H1 (cell line): ENCODE results near the gene TBK1. TPM values are rescaled to one million over a fixed set of nuclear protein-coding genes. Genes with fewer than 3 reads are reported as not detected.

Experiments
- CTCF ChIA-PET: fragments of 300-600 bp; sonication (Branson Sonifier 250); formaldehyde crosslinking; loops from one replicate; lab custom pipeline; 2021; ENCODE audit not compliant: partially characterized antibody; lab: Charles Lee
- POLR2A ChIA-PET: fragments of 300-600 bp; sonication (Branson Sonifier 250); formaldehyde crosslinking; loops from one replicate; lab custom pipeline; 2021; ENCODE audit warnings: inconsistent platforms; ENCODE audit not compliant: partially characterized antibody; lab: Charles Lee
- DNase-seq, 2 experiments: peaks; one replicate each; pipeline versions ENCODE4 v3.0.0 to v3.0.0-alpha.2; 2010 to 2022; ENCODE audit warnings: low spot score in 2 of 2, low read depth in 1 of 2, mixed read lengths in 1 of 2
- FAIRE-seq: peaks from 2 replicates; lab custom pipeline; 2011; peaks lifted over from hg19 to GRCh38; lab: Jason Lieb, UNC
- H2AFZ ChIP-seq: 2 replicates; pipeline ENCODE4 v1.8.1; 2012; ENCODE audit warnings: low read length, inconsistent platforms
- H2AK5ac ChIP-seq: 2 replicates; pipeline ENCODE4 v1.6.1; 2013; ENCODE audit warnings: low read depth, low read length
- H2BK120ac ChIP-seq: replicated peaks from 2 replicates; pipeline ENCODE3; 2013; ENCODE audit warnings: low read depth, low read length, inconsistent platforms
- H2BK12ac ChIP-seq: 2 replicates; pipeline ENCODE4 v1.6.1; 2013; ENCODE audit warnings: low read depth, low read length
- H2BK15ac ChIP-seq: 2 replicates; pipeline ENCODE4 v1.6.1; 2013; ENCODE audit warnings: low read length
- H2BK20ac ChIP-seq: 2 replicates; pipeline ENCODE4 v1.6.1; 2013; ENCODE audit warnings: low read length
- H2BK5ac ChIP-seq: 2 replicates; pipeline ENCODE4 v1.6.1; 2013; ENCODE audit warnings: low read depth, low read length
- H3K14ac ChIP-seq: 2 replicates; pipeline ENCODE4 v1.6.1; 2013; ENCODE audit warnings: inconsistent platforms; ENCODE audit not compliant: insufficient read length
- H3K18ac ChIP-seq: 2 replicates; pipeline ENCODE4 v1.6.1; 2013; ENCODE audit warnings: low read length; ENCODE audit errors: extremely low read depth
- H3K23ac ChIP-seq: 2 replicates; pipeline ENCODE4 v1.6.1; 2013; ENCODE audit warnings: inconsistent platforms; ENCODE audit not compliant: insufficient read length
- H3K23me2 ChIP-seq: 2 replicates; pipeline ENCODE4 v1.6.1; 2013; ENCODE audit warnings: low read depth, low read length
- H3K27ac ChIP-seq: 2 replicates; pipeline ENCODE4 v1.6.1; 2011; ENCODE audit warnings: low read depth, low read length, inconsistent platforms
- H3K27me3 ChIP-seq, 4 experiments: replicated peaks in 1 of 4; 1 replicate in 1 of 4; 2 replicates in 3 of 4; pipeline versions ENCODE4 v1.6.1 to v1.8.1; 2011 to 2013; ENCODE audit warnings: low read length in 3 of 4, mild to moderate bottlenecking in 3 of 4, inconsistent platforms in 2 of 4, mixed read lengths in 2 of 4, moderate library complexity in 1 of 4; ENCODE audit not compliant: control insufficient read depth in 3 of 4, insufficient read depth in 3 of 4; ENCODE audit errors: extremely low read depth in 1 of 4
- H3K36me3 ChIP-seq, 4 experiments: 2 replicates each; pipeline versions ENCODE4 v1.6.1 to v1.8.1; 2011 to 2013; ENCODE audit warnings: mild to moderate bottlenecking in 4 of 4, low read length in 3 of 4, moderate library complexity in 2 of 4, control low read depth in 1 of 4, inconsistent platforms in 1 of 4; ENCODE audit not compliant: insufficient read depth in 4 of 4, control insufficient read depth in 2 of 4
- H3K4ac ChIP-seq: replicated peaks from 2 replicates; pipeline ENCODE3; 2013; ENCODE audit warnings: low read length, low read depth, mixed read lengths, inconsistent platforms; ENCODE audit not compliant: insufficient read length
- H3K4me1 ChIP-seq, 4 experiments: replicated peaks in 1 of 4; 1 replicate in 1 of 4; 2 replicates in 3 of 4; pipeline versions ENCODE4 v1.6.1 to v1.8.1; 2011 to 2013; ENCODE audit warnings: low read length in 3 of 4, inconsistent platforms in 2 of 4, mixed read lengths in 1 of 4; ENCODE audit not compliant: insufficient read depth in 4 of 4, control insufficient read depth in 3 of 4
- H3K4me2 ChIP-seq, 2 experiments: 2 replicates each; pipeline versions ENCODE4 v1.6.1 to v1.8.1; 2011 to 2013; ENCODE audit warnings: low read depth in 2 of 2, low read length in 2 of 2, control low read depth in 1 of 2, inconsistent platforms in 1 of 2, mild to moderate bottlenecking in 1 of 2; ENCODE audit not compliant: insufficient read depth in 1 of 2
- H3K4me3 ChIP-seq, 4 experiments: fragments of 200-600, 300-600 bp in 1 of 4; sonication (generic), shearing (Covaris generic), sonication (Bioruptor Twin) in 1 of 4; 2 replicates each; pipeline versions ENCODE4 v1.5.1 to v1.8.1; 2011 to 2016; ENCODE audit warnings: low read length in 4 of 4, low read depth in 3 of 4, control low read depth in 2 of 4, inconsistent platforms in 2 of 4, mild to moderate bottlenecking in 2 of 4, mixed read lengths in 1 of 4, moderate library complexity in 1 of 4; ENCODE audit not compliant: insufficient read depth in 2 of 4; ENCODE audit errors: extremely low read depth in 1 of 4
- H3K56ac ChIP-seq: replicated peaks from 2 replicates; pipeline ENCODE3; 2013; ENCODE audit warnings: low read depth, mild to moderate bottlenecking, mixed read lengths, low read length, inconsistent platforms; ENCODE audit not compliant: insufficient read length
- H3K79me1 ChIP-seq: 2 replicates; pipeline ENCODE4 v1.6.1; 2013; ENCODE audit warnings: low read depth, low read length, control low read depth
- H3K79me2 ChIP-seq, 2 experiments: 2 replicates each; pipeline versions ENCODE4 v1.6.1 to v1.8.1; 2012 to 2013; ENCODE audit warnings: low read length in 2 of 2, mild to moderate bottlenecking in 2 of 2, inconsistent platforms in 1 of 2; ENCODE audit not compliant: insufficient read depth in 2 of 2, control insufficient read depth in 1 of 2
- H3K9ac ChIP-seq, 4 experiments: replicated peaks in 1 of 4; 1 replicate in 1 of 4; 2 replicates in 3 of 4; pipeline versions ENCODE4 v1.6.1 to v1.8.1; 2011 to 2013; ENCODE audit warnings: low read depth in 3 of 4, low read length in 3 of 4, control low read depth in 2 of 4, mild to moderate bottlenecking in 2 of 4, moderate library complexity in 2 of 4, inconsistent platforms in 1 of 4; ENCODE audit errors: extremely low read depth in 1 of 4
- H3K9me3 ChIP-seq, 2 experiments: 2 replicates each; pipeline versions ENCODE4 v1.6.1 to v1.8.1; 2012 to 2013; ENCODE audit warnings: mild to moderate bottlenecking in 2 of 2, moderate library complexity in 2 of 2, control low read depth in 1 of 2, inconsistent platforms in 1 of 2, low read depth in 1 of 2, low read length in 1 of 2, mixed read lengths in 1 of 2; ENCODE audit not compliant: insufficient read depth in 2 of 2
- H4K20me1 ChIP-seq, 2 experiments: replicated peaks in 1 of 2; 2 replicates each; pipeline versions ENCODE3 to v1.8.1; 2011 to 2013; ENCODE audit warnings: inconsistent platforms in 2 of 2, low read length in 2 of 2, mild to moderate bottlenecking in 1 of 2; ENCODE audit not compliant: insufficient read depth in 2 of 2, control insufficient read depth in 1 of 2
- H4K5ac ChIP-seq: 2 replicates; pipeline ENCODE4 v1.6.1; 2013; ENCODE audit warnings: low read length, low read depth, mixed read lengths, inconsistent platforms; ENCODE audit not compliant: insufficient read length
- H4K8ac ChIP-seq: 2 replicates; pipeline ENCODE4 v1.8.0; 2013; ENCODE audit warnings: mild to moderate bottlenecking, moderate library complexity, low read length, inconsistent platforms; ENCODE audit not compliant: insufficient read depth; ENCODE audit errors: extremely low read depth
- H4K91ac ChIP-seq: replicated peaks from 2 replicates; pipeline ENCODE3; 2013; ENCODE audit warnings: low read length, mixed read lengths, inconsistent platforms; ENCODE audit not compliant: insufficient read length
- ATF2 ChIP-seq: IDR thresholded peaks from 2 replicates; pipeline ENCODE4 v1.6.1; 2012; ENCODE audit warnings: low read length, inconsistent platforms
- CEBPB ChIP-seq: IDR thresholded peaks from 2 replicates; pipeline ENCODE4 v1.6.1; 2012; ENCODE audit warnings: low read depth, low read length
- GABPA ChIP-seq: IDR thresholded peaks from 2 replicates; pipeline ENCODE4 v1.6.1; 2011; ENCODE audit warnings: mild to moderate bottlenecking, low read length, moderate library complexity, borderline replicate concordance; ENCODE audit not compliant: insufficient read depth
- HDAC6 ChIP-seq: IDR thresholded peaks from one replicate; pipeline ENCODE4 v1.7.1; 2012; ENCODE audit warnings: low read depth, mild to moderate bottlenecking, inconsistent platforms, low read length, moderate library complexity
- SIX5 ChIP-seq: IDR thresholded peaks from 2 replicates; pipeline ENCODE4 v1.6.1; 2011; ENCODE audit warnings: mild to moderate bottlenecking, low read depth, low read length
- SRF ChIP-seq: IDR thresholded peaks from 2 replicates; pipeline ENCODE4 v1.6.1; 2011; ENCODE audit warnings: mild to moderate bottlenecking, low read depth, low read length, moderate library complexity
- TCF12 ChIP-seq: IDR thresholded peaks from 2 replicates; pipeline ENCODE4 v1.6.1; 2011; ENCODE audit warnings: low read depth, mild to moderate bottlenecking, low read length
- WGBS, 2 experiments: shearing (Covaris generic) in 1 of 2; methylation state at CpG; one replicate each; pipeline versions ENCODE4 v1.1.6 to v1.1.7; 2013 to 2015; ENCODE audit warnings: low lambda C conversion rate in 2 of 2, mixed read lengths in 2 of 2, inconsistent platforms in 1 of 2, low coverage in 1 of 2, missing lambda C conversion rate in 1 of 2; ENCODE audit not compliant: insufficient replicate concordance in 2 of 2, insufficient coverage in 1 of 2, insufficient read length in 1 of 2; ENCODE audit errors: extremely low coverage in 1 of 2, missing lambda C conversion rate in 1 of 2; 5-methylcytosine and 5-hydroxymethylcytosine counted together
- polyA plus RNA-seq, 7 experiments: library from polyadenylated mRNA; depleted of rRNA in 3 of 7; stranded (reverse) in 5 of 7; unstranded in 2 of 7; fragments of >200 nt in 5 of 7; fragments of 200-250 nt in 2 of 7; gene quantifications; 1 replicate in 5 of 7; 2 replicates in 1 of 7; 4 replicates in 1 of 7; pipeline versions ENCODE4 v1.2.1 to v1.2.3, GENCODE V29; 2011 to 2013; ENCODE audit warnings: missing spikeins in 2 of 7, mixed read lengths in 2 of 7
- total RNA-seq: library from RNA; stranded (reverse); fragmentation: NEBNext Ultra II Directional; extraction: Animal tissue kit (Norgen Biotek cat#: 25700); gene quantifications from 2 replicates; pipeline ENCODE4 v1.2.1, GENCODE V29; 2021

Gene TBK1
- total and polyA plus RNA-seq, 2 of the 8 experiments (the other 6 are each of a cell fraction or from before 2014, with no cell fraction given): 5.3 to 20.4 TPM

GRCh38 chr12:64461634-64462414, 9.9 kb downstream of the TBK1 start:
- Histone ChIP-seq H2AFZ (no peak overlapping the region), H3K18ac (no peak overlapping the region), H2BK5ac (no peak overlapping the region), H3K23me2 (no peaks in the 10 kb centered on the region), H3K79me2 (peaks cover 0 to 33% of the 10 kb centered on the region in 2 experiments; a peak in 2 of 4 replicates), H3K56ac (no peak overlapping the region), H4K91ac (no peak overlapping the region), H3K4me1 (0 out of 7 replicates have a peak, but pooled peaks cover 0 to 6% (median 0%) of the 10 kb centered on the region in 4 experiments), H3K27ac (no peak overlapping the region), H3K9me3 (no peaks in the 10 kb centered on the region), H2BK12ac (no peak overlapping the region), H3K14ac (no peak overlapping the region), H3K4me2 (no peak overlapping the region), H2BK120ac (no peak overlapping the region), H3K23ac (no peak overlapping the region), H3K79me1 (peaks cover 2% of the 10 kb centered on the region; the same call in 1 of the 2 replicates), H3K9ac (no peak overlapping the region), H2AK5ac (no peak overlapping the region), H3K4ac (no peak overlapping the region), H2BK20ac (no peak overlapping the region), H4K20me1 (peaks cover 0 to 4% of the 10 kb centered on the region in 2 experiments), H4K5ac (no peak overlapping the region), H3K36me3 (peaks cover 2 to 63% (median 17%) of the 10 kb centered on the region in 4 experiments; a peak in 6 of 8 replicates), H3K27me3 (no peaks in the 10 kb centered on the region), H3K4me3 (no peak overlapping the region), H2BK15ac (no peak overlapping the region), H4K8ac (no peak overlapping the region)
- POLR2A ChIA-PET: interaction anchor here (0.8 kb wide), 3 partner anchors 9 to 20 kb away, joined by 3 to 4 read pairs (median 3); no protein-coding TSS in a partner anchor
- TF ChIP-seq SIX5: no peak
- TF ChIP-seq SRF: no peak
- no peak for TF ChIP-seq ATF2
- no peak for TF ChIP-seq CEBPB
- TF ChIP-seq HDAC6: no peak
- TF ChIP-seq GABPA: no peak
- no peak for TF ChIP-seq TCF12
- FAIRE-seq (no peak), DNase-seq (no peak)
- WGBS, 2 experiments: 87% methylated on average over 2 of the region's 2 CpGs; no CpG with 5 or more reads in 1 of the 2 experiments
- CTCF ChIA-PET: no interaction called here
